ENCODE data around the gene PRPF8.

PRPF8 gene

GRCh38 chr17:1604831-1605528, 79.7 kb downstream of the PRPF8 start:
- no peak for FAIRE-seq
- DNase-seq (ENCODE audit: insufficient read length, low spot score) = no peak

GRCh38 chr17:1601571-1601970, 83.1 kb downstream of the PRPF8 start:
- FAIRE-seq = no peak
- no peak for DNase-seq (ENCODE audit: insufficient read length, low spot score)

All from GM19239 (cell line).